Liver (tissue), 9 donors: Measurements from ENCODE around the gene PLAC8L1. TPM values are rescaled to one million over a fixed set of nuclear protein-coding genes. Genes with fewer than 3 reads are reported as not detected.

Experiments used
- DNase-seq: peaks from one replicate; pipeline ENCODE4 v3.0.0-alpha.2; 2017; ENCODE audit warnings: low spot score
- H3K27ac ChIP-seq, 2 donors: one replicate each; pipeline ENCODE4 v1.7.0; 2013; ENCODE audit warnings: inconsistent platforms in 2 of 2, low read length in 2 of 2, control low read depth in 1 of 2, low read depth in 1 of 2, mild to moderate bottlenecking in 1 of 2
- H3K27me3 ChIP-seq, 4 donors: one replicate each; pipeline versions ENCODE4 v1.6.1 to v1.7.0; 2013; ENCODE audit warnings: low read length in 3 of 4, inconsistent platforms in 1 of 4, mild to moderate bottlenecking in 1 of 4, moderate library complexity in 1 of 4; ENCODE audit not compliant: control insufficient read depth in 4 of 4, insufficient read depth in 4 of 4
- H3K36me3 ChIP-seq, 4 donors: one replicate each; pipeline versions ENCODE4 v1.6.1 to v1.7.0; 2013; ENCODE audit warnings: low read length in 3 of 4, mild to moderate bottlenecking in 3 of 4, low read depth in 1 of 4, moderate library complexity in 1 of 4; ENCODE audit not compliant: control insufficient read depth in 4 of 4, insufficient read depth in 3 of 4
- H3K4me1 ChIP-seq, 4 donors: one replicate each; pipeline versions ENCODE4 v1.6.1 to v1.7.0; 2013; ENCODE audit warnings: low read length in 3 of 4, mild to moderate bottlenecking in 3 of 4, moderate library complexity in 1 of 4; ENCODE audit not compliant: control insufficient read depth in 4 of 4, insufficient read depth in 4 of 4
- H3K4me3 ChIP-seq, 3 donors: one replicate each; pipeline versions ENCODE4 v1.6.1 to v1.7.0; 2013; ENCODE audit warnings: low read length in 3 of 3, control low read depth in 1 of 3, low read depth in 1 of 3, mild to moderate bottlenecking in 1 of 3
- H3K9ac ChIP-seq, 2 donors: one replicate each; pipeline ENCODE4 v1.7.0; 2013; ENCODE audit warnings: low read length in 2 of 2, mild to moderate bottlenecking in 2 of 2, moderate library complexity in 2 of 2, control low read depth in 1 of 2, low read depth in 1 of 2
- H3K9me3 ChIP-seq, 4 donors: one replicate each; pipeline versions ENCODE4 v1.6.1 to v1.7.0; 2013; ENCODE audit warnings: low read length in 3 of 4; ENCODE audit not compliant: control insufficient read depth in 4 of 4
- EGR1 ChIP-seq, 2 donors: IDR thresholded peaks; 2 replicates each; pipeline ENCODE4 v1.6.1; 2016 to 2018; ENCODE audit warnings: antibody characterized with exemption in 2 of 2, low read depth in 2 of 2
- FOXA1 ChIP-seq: IDR thresholded peaks from 2 replicates; pipeline ENCODE4 v1.6.1; 2016; ENCODE audit warnings: antibody characterized with exemption
- FOXA2 ChIP-seq: IDR thresholded peaks from 2 replicates; pipeline ENCODE4 v1.6.1; 2016; ENCODE audit warnings: antibody characterized with exemption
- GABPA ChIP-seq, 2 donors: IDR thresholded peaks in 1 of 2; conservative IDR thresholded peaks in 1 of 2; 2 replicates each; pipeline ENCODE4 v1.6.1; 2016; ENCODE audit warnings: antibody characterized with exemption in 2 of 2, mild to moderate bottlenecking in 1 of 2, moderate library complexity in 1 of 2
- HNF4A ChIP-seq, 2 donors: conservative IDR thresholded peaks; 2 replicates each; pipeline ENCODE4 v1.6.1; 2016; ENCODE audit warnings: antibody characterized with exemption in 2 of 2, mild to moderate bottlenecking in 2 of 2
- HNF4G ChIP-seq: IDR thresholded peaks from 2 replicates; pipeline ENCODE4 v1.6.1; 2016; ENCODE audit warnings: antibody characterized with exemption
- JUND ChIP-seq, 2 donors: IDR thresholded peaks; 2 replicates each; pipeline ENCODE4 v1.6.1; 2016; ENCODE audit warnings: antibody characterized with exemption in 2 of 2
- NR2F2 ChIP-seq: IDR thresholded peaks from 2 replicates; pipeline ENCODE4 v1.6.1; 2016; ENCODE audit warnings: antibody characterized with exemption
- RAD21 ChIP-seq, 2 donors: IDR thresholded peaks; 2 replicates each; pipeline ENCODE4 v1.6.1; 2016; ENCODE audit warnings: antibody characterized with exemption in 2 of 2, mild to moderate bottlenecking in 2 of 2
- RXRA ChIP-seq, 2 donors: IDR thresholded peaks; 2 replicates each; pipeline ENCODE4 v1.6.1; 2017 to 2018; ENCODE audit warnings: antibody characterized with exemption in 2 of 2, mild to moderate bottlenecking in 1 of 2
- SP1 ChIP-seq: IDR thresholded peaks from 2 replicates; pipeline ENCODE4 v1.6.1; 2018; ENCODE audit warnings: antibody characterized with exemption, mild to moderate bottlenecking
- TAF1 ChIP-seq: conservative IDR thresholded peaks from 2 replicates; pipeline ENCODE4 v1.6.1; 2016; ENCODE audit warnings: antibody characterized with exemption, mild to moderate bottlenecking
- YY1 ChIP-seq: IDR thresholded peaks from 2 replicates; pipeline ENCODE4 v1.6.1; 2016; ENCODE audit warnings: antibody characterized with exemption, mild to moderate bottlenecking
- WGBS: extraction: QIAGEN DNeasy Blood & Tissue Kit; methylation state at CpG from one replicate; pipeline ENCODE4 v1.1.7; 2013; 5-methylcytosine and 5-hydroxymethylcytosine counted together
- polyA plus RNA-seq, 2 donors: library from polyadenylated mRNA; stranded (reverse) in 1 of 2; unstranded in 1 of 2; fragments of 200-250 nt in 1 of 2; fragments of >200 nt in 1 of 2; fragmentation: Nextera tagmentation in 1 of 2; extraction: Ambion mirVana in 1 of 2; gene quantifications; one replicate each; pipeline versions ENCODE4 v1.2.1 to v1.2.3, GENCODE V29; 2013 to 2015
- total RNA-seq, 2 donors: library from RNA; depleted of rRNA; stranded (reverse); fragments of >200 nt; gene quantifications; one replicate each; pipeline ENCODE4 v1.2.3, GENCODE V29; 2014
- TF ChIP-seq, protein P1 (sequence below): IDR thresholded peaks from 2 replicates; pipeline ENCODE4 v1.6.1; 2016; ENCODE audit warnings: antibody characterized with exemption
- TF ChIP-seq, protein P2 (sequence below): fragments of 150-350 bp; IDR thresholded peaks from 2 replicates; pipeline ENCODE4 v1.5.1; 2017; ENCODE audit warnings: improper control_type of control experiment, low read depth, low read length; ENCODE audit not compliant: missing input control
- TF ChIP-seq, protein P3 (sequence below): IDR thresholded peaks from 2 replicates; pipeline ENCODE4 v1.6.1; 2016; ENCODE audit warnings: antibody characterized with exemption, mild to moderate bottlenecking
- TF ChIP-seq, protein P4 (sequence below): IDR thresholded peaks from 2 replicates; pipeline ENCODE4 v1.6.1; 2016; ENCODE audit warnings: antibody characterized with exemption
- TF ChIP-seq, protein P5 (sequence below): IDR thresholded peaks from 2 replicates; pipeline ENCODE4 v1.6.1; 2016; ENCODE audit warnings: antibody characterized with exemption
- donor health status: healthy.
- donor health status: healthy.
- donor health status: healthy.
- donor health status: healthy.
- donor health status: healthy.

PLAC8L1 gene
- total and polyA plus RNA-seq, 4 donors: 0.28 TPM; not detected in 3

DNA sequence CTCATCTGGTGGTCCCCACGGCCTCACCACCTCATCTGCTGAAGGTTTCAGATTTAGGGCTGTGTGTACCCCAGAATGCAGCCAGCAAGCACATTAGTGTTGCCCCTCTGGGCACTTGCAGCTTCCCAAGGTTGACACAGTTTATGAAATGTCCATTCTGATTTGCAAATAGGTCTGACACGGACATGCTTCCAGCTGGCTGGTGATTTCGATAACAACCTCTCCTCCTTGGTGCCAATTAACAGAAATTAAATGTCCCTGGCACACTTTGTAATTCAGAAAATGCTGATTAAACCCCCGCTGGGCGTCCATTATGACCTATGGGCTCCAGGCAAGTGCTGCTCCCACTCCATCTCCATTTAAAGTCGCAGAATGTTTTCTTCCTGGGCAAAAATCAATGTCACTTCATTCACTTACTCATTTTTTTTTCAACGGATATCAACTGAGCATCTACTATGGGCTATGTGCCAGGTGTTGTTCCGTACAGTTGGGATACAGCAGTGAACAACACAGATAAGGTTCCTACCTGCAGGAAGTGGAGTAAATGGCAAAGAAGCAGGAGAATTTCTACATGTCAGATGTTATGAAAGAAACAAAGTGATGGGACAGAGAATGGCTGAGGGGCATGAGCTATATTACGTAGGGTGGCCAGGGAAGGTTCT lies 32.0 kb downstream of the PLAC8L1 start:
- Histone ChIP-seq H3K4me1 (no peaks in the 10 kb centered on the region), H3K4me3 (no peak overlapping the region), H3K9ac (no peak overlapping the region), H3K27ac (no peak overlapping the region), H3K36me3 (peaks cover 0 to under 1% (median 0%) of the 10 kb centered on the region in 4 donors), H3K27me3 (no peaks in the 10 kb centered on the region), H3K9me3 (no peaks in the 10 kb centered on the region)
- TF ChIP-seq, protein P1, sequence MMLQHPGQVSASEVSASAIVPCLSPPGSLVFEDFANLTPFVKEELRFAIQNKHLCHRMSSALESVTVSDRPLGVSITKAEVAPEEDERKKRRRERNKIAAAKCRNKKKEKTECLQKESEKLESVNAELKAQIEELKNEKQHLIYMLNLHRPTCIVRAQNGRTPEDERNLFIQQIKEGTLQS: no peak
- TF ChIP-seq HNF4A (conservative IDR thresholded peaks at IDR 0.05) (no peak), SP1 (no peak), HNF4G (no peak), RXRA (IDR thresholded peaks at IDR 0.05) (no peak), FOXA1 (no peak), GABPA (IDR thresholded peaks at IDR 0.05 in 1 of 2, conservative IDR thresholded peaks at IDR 0.05 in 1 of 2) (no peak), YY1 (no peak), NR2F2 (no peak), JUND (IDR thresholded peaks at IDR 0.05) (no peak), FOXA2 (no peak), TAF1 (no peak), RAD21 (IDR thresholded peaks at IDR 0.05) (no peak), EGR1 (IDR thresholded peaks at IDR 0.05; ENCODE audit: low read depth in 2 of 2) (no peak)
- TF ChIP-seq, protein P2, sequence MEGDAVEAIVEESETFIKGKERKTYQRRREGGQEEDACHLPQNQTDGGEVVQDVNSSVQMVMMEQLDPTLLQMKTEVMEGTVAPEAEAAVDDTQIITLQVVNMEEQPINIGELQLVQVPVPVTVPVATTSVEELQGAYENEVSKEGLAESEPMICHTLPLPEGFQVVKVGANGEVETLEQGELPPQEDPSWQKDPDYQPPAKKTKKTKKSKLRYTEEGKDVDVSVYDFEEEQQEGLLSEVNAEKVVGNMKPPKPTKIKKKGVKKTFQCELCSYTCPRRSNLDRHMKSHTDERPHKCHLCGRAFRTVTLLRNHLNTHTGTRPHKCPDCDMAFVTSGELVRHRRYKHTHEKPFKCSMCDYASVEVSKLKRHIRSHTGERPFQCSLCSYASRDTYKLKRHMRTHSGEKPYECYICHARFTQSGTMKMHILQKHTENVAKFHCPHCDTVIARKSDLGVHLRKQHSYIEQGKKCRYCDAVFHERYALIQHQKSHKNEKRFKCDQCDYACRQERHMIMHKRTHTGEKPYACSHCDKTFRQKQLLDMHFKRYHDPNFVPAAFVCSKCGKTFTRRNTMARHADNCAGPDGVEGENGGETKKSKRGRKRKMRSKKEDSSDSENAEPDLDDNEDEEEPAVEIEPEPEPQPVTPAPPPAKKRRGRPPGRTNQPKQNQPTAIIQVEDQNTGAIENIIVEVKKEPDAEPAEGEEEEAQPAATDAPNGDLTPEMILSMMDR: no peak
- TF ChIP-seq, protein P3, sequence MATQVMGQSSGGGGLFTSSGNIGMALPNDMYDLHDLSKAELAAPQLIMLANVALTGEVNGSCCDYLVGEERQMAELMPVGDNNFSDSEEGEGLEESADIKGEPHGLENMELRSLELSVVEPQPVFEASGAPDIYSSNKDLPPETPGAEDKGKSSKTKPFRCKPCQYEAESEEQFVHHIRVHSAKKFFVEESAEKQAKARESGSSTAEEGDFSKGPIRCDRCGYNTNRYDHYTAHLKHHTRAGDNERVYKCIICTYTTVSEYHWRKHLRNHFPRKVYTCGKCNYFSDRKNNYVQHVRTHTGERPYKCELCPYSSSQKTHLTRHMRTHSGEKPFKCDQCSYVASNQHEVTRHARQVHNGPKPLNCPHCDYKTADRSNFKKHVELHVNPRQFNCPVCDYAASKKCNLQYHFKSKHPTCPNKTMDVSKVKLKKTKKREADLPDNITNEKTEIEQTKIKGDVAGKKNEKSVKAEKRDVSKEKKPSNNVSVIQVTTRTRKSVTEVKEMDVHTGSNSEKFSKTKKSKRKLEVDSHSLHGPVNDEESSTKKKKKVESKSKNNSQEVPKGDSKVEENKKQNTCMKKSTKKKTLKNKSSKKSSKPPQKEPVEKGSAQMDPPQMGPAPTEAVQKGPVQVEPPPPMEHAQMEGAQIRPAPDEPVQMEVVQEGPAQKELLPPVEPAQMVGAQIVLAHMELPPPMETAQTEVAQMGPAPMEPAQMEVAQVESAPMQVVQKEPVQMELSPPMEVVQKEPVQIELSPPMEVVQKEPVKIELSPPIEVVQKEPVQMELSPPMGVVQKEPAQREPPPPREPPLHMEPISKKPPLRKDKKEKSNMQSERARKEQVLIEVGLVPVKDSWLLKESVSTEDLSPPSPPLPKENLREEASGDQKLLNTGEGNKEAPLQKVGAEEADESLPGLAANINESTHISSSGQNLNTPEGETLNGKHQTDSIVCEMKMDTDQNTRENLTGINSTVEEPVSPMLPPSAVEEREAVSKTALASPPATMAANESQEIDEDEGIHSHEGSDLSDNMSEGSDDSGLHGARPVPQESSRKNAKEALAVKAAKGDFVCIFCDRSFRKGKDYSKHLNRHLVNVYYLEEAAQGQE: no peak
- TF ChIP-seq, protein P4, sequence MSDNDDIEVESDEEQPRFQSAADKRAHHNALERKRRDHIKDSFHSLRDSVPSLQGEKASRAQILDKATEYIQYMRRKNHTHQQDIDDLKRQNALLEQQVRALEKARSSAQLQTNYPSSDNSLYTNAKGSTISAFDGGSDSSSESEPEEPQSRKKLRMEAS: no peak
- TF ChIP-seq, protein P5, sequence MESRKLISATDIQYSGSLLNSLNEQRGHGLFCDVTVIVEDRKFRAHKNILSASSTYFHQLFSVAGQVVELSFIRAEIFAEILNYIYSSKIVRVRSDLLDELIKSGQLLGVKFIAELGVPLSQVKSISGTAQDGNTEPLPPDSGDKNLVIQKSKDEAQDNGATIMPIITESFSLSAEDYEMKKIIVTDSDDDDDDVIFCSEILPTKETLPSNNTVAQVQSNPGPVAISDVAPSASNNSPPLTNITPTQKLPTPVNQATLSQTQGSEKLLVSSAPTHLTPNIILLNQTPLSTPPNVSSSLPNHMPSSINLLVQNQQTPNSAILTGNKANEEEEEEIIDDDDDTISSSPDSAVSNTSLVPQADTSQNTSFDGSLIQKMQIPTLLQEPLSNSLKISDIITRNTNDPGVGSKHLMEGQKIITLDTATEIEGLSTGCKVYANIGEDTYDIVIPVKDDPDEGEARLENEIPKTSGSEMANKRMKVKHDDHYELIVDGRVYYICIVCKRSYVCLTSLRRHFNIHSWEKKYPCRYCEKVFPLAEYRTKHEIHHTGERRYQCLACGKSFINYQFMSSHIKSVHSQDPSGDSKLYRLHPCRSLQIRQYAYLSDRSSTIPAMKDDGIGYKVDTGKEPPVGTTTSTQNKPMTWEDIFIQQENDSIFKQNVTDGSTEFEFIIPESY: no peak
- 62% methylated on average over 9 of the region's 9 CpGs for WGBS
- DNase-seq: no peak
